Liver (tissue), 9 donors: Measurements from ENCODE around the gene BRF1. TPM values are rescaled to one million over a fixed set of nuclear protein-coding genes. Genes with fewer than 3 reads are reported as not detected.

Experiments
- DNase-seq: peaks from one replicate; pipeline ENCODE4 v3.0.0-alpha.2; 2017; ENCODE audit warnings: low spot score
- H3K27ac ChIP-seq, 2 donors: one replicate each; pipeline ENCODE4 v1.7.0; 2013; ENCODE audit warnings: inconsistent platforms in 2 of 2, low read length in 2 of 2, control low read depth in 1 of 2, low read depth in 1 of 2, mild to moderate bottlenecking in 1 of 2
- H3K27me3 ChIP-seq, 4 donors: one replicate each; pipeline versions ENCODE4 v1.6.1 to v1.7.0; 2013; ENCODE audit warnings: low read length in 3 of 4, inconsistent platforms in 1 of 4, mild to moderate bottlenecking in 1 of 4, moderate library complexity in 1 of 4; ENCODE audit not compliant: control insufficient read depth in 4 of 4, insufficient read depth in 4 of 4
- H3K36me3 ChIP-seq, 4 donors: one replicate each; pipeline versions ENCODE4 v1.6.1 to v1.7.0; 2013; ENCODE audit warnings: low read length in 3 of 4, mild to moderate bottlenecking in 3 of 4, low read depth in 1 of 4, moderate library complexity in 1 of 4; ENCODE audit not compliant: control insufficient read depth in 4 of 4, insufficient read depth in 3 of 4
- H3K4me1 ChIP-seq, 4 donors: one replicate each; pipeline versions ENCODE4 v1.6.1 to v1.7.0; 2013; ENCODE audit warnings: low read length in 3 of 4, mild to moderate bottlenecking in 3 of 4, moderate library complexity in 1 of 4; ENCODE audit not compliant: control insufficient read depth in 4 of 4, insufficient read depth in 4 of 4
- H3K4me3 ChIP-seq, 3 donors: one replicate each; pipeline versions ENCODE4 v1.6.1 to v1.7.0; 2013; ENCODE audit warnings: low read length in 3 of 3, control low read depth in 1 of 3, low read depth in 1 of 3, mild to moderate bottlenecking in 1 of 3
- H3K9ac ChIP-seq, 2 donors: one replicate each; pipeline ENCODE4 v1.7.0; 2013; ENCODE audit warnings: low read length in 2 of 2, mild to moderate bottlenecking in 2 of 2, moderate library complexity in 2 of 2, control low read depth in 1 of 2, low read depth in 1 of 2
- H3K9me3 ChIP-seq, 4 donors: one replicate each; pipeline versions ENCODE4 v1.6.1 to v1.7.0; 2013; ENCODE audit warnings: low read length in 3 of 4; ENCODE audit not compliant: control insufficient read depth in 4 of 4
- EGR1 ChIP-seq, 2 donors: IDR thresholded peaks; 2 replicates each; pipeline ENCODE4 v1.6.1; 2016 to 2018; ENCODE audit warnings: antibody characterized with exemption in 2 of 2, low read depth in 2 of 2
- FOXA1 ChIP-seq: IDR thresholded peaks from 2 replicates; pipeline ENCODE4 v1.6.1; 2016; ENCODE audit warnings: antibody characterized with exemption
- GABPA ChIP-seq, 2 donors: IDR thresholded peaks in 1 of 2; conservative IDR thresholded peaks in 1 of 2; 2 replicates each; pipeline ENCODE4 v1.6.1; 2016; ENCODE audit warnings: antibody characterized with exemption in 2 of 2, mild to moderate bottlenecking in 1 of 2, moderate library complexity in 1 of 2
- HNF4A ChIP-seq, 2 donors: conservative IDR thresholded peaks; 2 replicates each; pipeline ENCODE4 v1.6.1; 2016; ENCODE audit warnings: antibody characterized with exemption in 2 of 2, mild to moderate bottlenecking in 2 of 2
- HNF4G ChIP-seq: IDR thresholded peaks from 2 replicates; pipeline ENCODE4 v1.6.1; 2016; ENCODE audit warnings: antibody characterized with exemption
- JUND ChIP-seq, 2 donors: IDR thresholded peaks; 2 replicates each; pipeline ENCODE4 v1.6.1; 2016; ENCODE audit warnings: antibody characterized with exemption in 2 of 2
- RAD21 ChIP-seq, 2 donors: IDR thresholded peaks; 2 replicates each; pipeline ENCODE4 v1.6.1; 2016; ENCODE audit warnings: antibody characterized with exemption in 2 of 2, mild to moderate bottlenecking in 2 of 2
- RXRA ChIP-seq, 2 donors: IDR thresholded peaks; 2 replicates each; pipeline ENCODE4 v1.6.1; 2017 to 2018; ENCODE audit warnings: antibody characterized with exemption in 2 of 2, mild to moderate bottlenecking in 1 of 2
- SP1 ChIP-seq: IDR thresholded peaks from 2 replicates; pipeline ENCODE4 v1.6.1; 2018; ENCODE audit warnings: antibody characterized with exemption, mild to moderate bottlenecking
- YY1 ChIP-seq: IDR thresholded peaks from 2 replicates; pipeline ENCODE4 v1.6.1; 2016; ENCODE audit warnings: antibody characterized with exemption, mild to moderate bottlenecking
- WGBS: extraction: QIAGEN DNeasy Blood & Tissue Kit; methylation state at CpG from one replicate; pipeline ENCODE4 v1.1.7; 2013; 5-methylcytosine and 5-hydroxymethylcytosine counted together
- polyA plus RNA-seq, 2 donors: library from polyadenylated mRNA; stranded (reverse) in 1 of 2; unstranded in 1 of 2; fragments of 200-250 nt in 1 of 2; fragments of >200 nt in 1 of 2; fragmentation: Nextera tagmentation in 1 of 2; extraction: Ambion mirVana in 1 of 2; gene quantifications; one replicate each; pipeline versions ENCODE4 v1.2.1 to v1.2.3, GENCODE V29; 2013 to 2015
- total RNA-seq, 2 donors: library from RNA; depleted of rRNA; stranded (reverse); fragments of >200 nt; gene quantifications; one replicate each; pipeline ENCODE4 v1.2.3, GENCODE V29; 2014
- TF ChIP-seq, protein P1 (sequence below): IDR thresholded peaks from 2 replicates; pipeline ENCODE4 v1.6.1; 2016; ENCODE audit warnings: antibody characterized with exemption
- TF ChIP-seq, protein P2 (sequence below): IDR thresholded peaks from 2 replicates; pipeline ENCODE4 v1.6.1; 2016; ENCODE audit warnings: antibody characterized with exemption
- TF ChIP-seq, protein P3 (sequence below): IDR thresholded peaks from 2 replicates; pipeline ENCODE4 v1.6.1; 2016; ENCODE audit warnings: antibody characterized with exemption
- TF ChIP-seq, protein P4 (sequence below): IDR thresholded peaks from 2 replicates; pipeline ENCODE4 v1.6.1; 2016; ENCODE audit warnings: antibody characterized with exemption, mild to moderate bottlenecking
- TF ChIP-seq, protein P5 (sequence below): fragments of 150-350 bp; IDR thresholded peaks from 2 replicates; pipeline ENCODE4 v1.5.1; 2017; ENCODE audit warnings: improper control_type of control experiment, low read depth, low read length; ENCODE audit not compliant: missing input control
- donor health status: healthy.
- donor health status: healthy.
- donor health status: healthy.
- donor health status: healthy.
- donor health status: healthy.

The BRF1 gene
- total and polyA plus RNA-seq, 4 donors: 4.6 to 24.1 (median 10.6) TPM

DNA sequence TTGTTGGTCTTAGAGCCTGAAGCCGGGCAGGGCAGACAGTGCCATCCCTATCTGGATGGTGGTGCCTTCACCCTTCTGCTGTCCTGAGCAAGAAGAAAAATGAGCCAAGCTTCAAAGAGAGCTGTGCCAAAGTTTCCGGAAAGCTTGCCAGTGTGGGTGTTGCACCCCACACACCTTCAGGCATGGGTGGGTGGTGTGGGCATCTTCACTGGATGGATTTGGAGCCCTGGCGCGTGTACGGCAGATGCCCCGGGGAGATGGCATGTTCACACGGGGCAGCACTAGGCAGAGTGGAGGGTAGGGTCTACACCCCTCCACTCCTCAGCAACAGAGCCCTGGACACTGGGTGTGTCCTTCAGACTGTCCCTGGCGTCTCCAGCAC, 46.8 kb upstream of the BRF1 start:
- 94% methylated on average over 8 of the region's 8 CpGs for WGBS
- Histone ChIP-seq H3K4me1 (peaks cover 0 to 13% (median 2%) of the 10 kb centered on the region in 4 donors), H3K27me3 (no peaks in the 10 kb centered on the region), H3K27ac (no peak overlapping the region), H3K9ac (no peak overlapping the region), H3K9me3 (no peaks in the 10 kb centered on the region), H3K4me3 (no peak overlapping the region), H3K36me3 (peaks cover 0 to 2% (median 0%) of the 10 kb centered on the region in 4 donors)
- TF ChIP-seq EGR1 (IDR thresholded peaks at IDR 0.05; ENCODE audit: low read depth in 2 of 2) (no peak), RAD21 (IDR thresholded peaks at IDR 0.05) (no peak), HNF4G (no peak), HNF4A (conservative IDR thresholded peaks at IDR 0.05) (no peak), RXRA (IDR thresholded peaks at IDR 0.05) (no peak), YY1 (no peak), SP1 (no peak)
- TF ChIP-seq, protein P1, sequence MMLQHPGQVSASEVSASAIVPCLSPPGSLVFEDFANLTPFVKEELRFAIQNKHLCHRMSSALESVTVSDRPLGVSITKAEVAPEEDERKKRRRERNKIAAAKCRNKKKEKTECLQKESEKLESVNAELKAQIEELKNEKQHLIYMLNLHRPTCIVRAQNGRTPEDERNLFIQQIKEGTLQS: no peak
- TF ChIP-seq, protein P2, sequence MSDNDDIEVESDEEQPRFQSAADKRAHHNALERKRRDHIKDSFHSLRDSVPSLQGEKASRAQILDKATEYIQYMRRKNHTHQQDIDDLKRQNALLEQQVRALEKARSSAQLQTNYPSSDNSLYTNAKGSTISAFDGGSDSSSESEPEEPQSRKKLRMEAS: no peak
- no peak for DNase-seq

GRCh38 chr14:105346876-105347586, 46.2 kb upstream of the BRF1 start:
- Histone ChIP-seq H3K27ac (no peak overlapping the region), H3K36me3 (peaks cover 0 to 2% (median 0%) of the 10 kb centered on the region in 4 donors), H3K9ac (no peak overlapping the region), H3K4me1 (peaks cover 0 to 12% (median 1%) of the 10 kb centered on the region in 4 donors), H3K9me3 (no peaks in the 10 kb centered on the region), H3K27me3 (no peaks in the 10 kb centered on the region), H3K4me3 (no peak overlapping the region)
- no peak for TF ChIP-seq HNF4G
- no peak for TF ChIP-seq RAD21 (IDR thresholded peaks at IDR 0.05)
- TF ChIP-seq, protein P2: no peak
- no peak for TF ChIP-seq JUND (IDR thresholded peaks at IDR 0.05)
- TF ChIP-seq, protein P3, sequence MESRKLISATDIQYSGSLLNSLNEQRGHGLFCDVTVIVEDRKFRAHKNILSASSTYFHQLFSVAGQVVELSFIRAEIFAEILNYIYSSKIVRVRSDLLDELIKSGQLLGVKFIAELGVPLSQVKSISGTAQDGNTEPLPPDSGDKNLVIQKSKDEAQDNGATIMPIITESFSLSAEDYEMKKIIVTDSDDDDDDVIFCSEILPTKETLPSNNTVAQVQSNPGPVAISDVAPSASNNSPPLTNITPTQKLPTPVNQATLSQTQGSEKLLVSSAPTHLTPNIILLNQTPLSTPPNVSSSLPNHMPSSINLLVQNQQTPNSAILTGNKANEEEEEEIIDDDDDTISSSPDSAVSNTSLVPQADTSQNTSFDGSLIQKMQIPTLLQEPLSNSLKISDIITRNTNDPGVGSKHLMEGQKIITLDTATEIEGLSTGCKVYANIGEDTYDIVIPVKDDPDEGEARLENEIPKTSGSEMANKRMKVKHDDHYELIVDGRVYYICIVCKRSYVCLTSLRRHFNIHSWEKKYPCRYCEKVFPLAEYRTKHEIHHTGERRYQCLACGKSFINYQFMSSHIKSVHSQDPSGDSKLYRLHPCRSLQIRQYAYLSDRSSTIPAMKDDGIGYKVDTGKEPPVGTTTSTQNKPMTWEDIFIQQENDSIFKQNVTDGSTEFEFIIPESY: no peak
- no peak for TF ChIP-seq HNF4A (conservative IDR thresholded peaks at IDR 0.05)
- TF ChIP-seq YY1: no peak
- TF ChIP-seq GABPA (IDR thresholded peaks at IDR 0.05 in 1 of 2, conservative IDR thresholded peaks at IDR 0.05 in 1 of 2): no peak
- TF ChIP-seq, protein P4, sequence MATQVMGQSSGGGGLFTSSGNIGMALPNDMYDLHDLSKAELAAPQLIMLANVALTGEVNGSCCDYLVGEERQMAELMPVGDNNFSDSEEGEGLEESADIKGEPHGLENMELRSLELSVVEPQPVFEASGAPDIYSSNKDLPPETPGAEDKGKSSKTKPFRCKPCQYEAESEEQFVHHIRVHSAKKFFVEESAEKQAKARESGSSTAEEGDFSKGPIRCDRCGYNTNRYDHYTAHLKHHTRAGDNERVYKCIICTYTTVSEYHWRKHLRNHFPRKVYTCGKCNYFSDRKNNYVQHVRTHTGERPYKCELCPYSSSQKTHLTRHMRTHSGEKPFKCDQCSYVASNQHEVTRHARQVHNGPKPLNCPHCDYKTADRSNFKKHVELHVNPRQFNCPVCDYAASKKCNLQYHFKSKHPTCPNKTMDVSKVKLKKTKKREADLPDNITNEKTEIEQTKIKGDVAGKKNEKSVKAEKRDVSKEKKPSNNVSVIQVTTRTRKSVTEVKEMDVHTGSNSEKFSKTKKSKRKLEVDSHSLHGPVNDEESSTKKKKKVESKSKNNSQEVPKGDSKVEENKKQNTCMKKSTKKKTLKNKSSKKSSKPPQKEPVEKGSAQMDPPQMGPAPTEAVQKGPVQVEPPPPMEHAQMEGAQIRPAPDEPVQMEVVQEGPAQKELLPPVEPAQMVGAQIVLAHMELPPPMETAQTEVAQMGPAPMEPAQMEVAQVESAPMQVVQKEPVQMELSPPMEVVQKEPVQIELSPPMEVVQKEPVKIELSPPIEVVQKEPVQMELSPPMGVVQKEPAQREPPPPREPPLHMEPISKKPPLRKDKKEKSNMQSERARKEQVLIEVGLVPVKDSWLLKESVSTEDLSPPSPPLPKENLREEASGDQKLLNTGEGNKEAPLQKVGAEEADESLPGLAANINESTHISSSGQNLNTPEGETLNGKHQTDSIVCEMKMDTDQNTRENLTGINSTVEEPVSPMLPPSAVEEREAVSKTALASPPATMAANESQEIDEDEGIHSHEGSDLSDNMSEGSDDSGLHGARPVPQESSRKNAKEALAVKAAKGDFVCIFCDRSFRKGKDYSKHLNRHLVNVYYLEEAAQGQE: no peak
- TF ChIP-seq, protein P5, sequence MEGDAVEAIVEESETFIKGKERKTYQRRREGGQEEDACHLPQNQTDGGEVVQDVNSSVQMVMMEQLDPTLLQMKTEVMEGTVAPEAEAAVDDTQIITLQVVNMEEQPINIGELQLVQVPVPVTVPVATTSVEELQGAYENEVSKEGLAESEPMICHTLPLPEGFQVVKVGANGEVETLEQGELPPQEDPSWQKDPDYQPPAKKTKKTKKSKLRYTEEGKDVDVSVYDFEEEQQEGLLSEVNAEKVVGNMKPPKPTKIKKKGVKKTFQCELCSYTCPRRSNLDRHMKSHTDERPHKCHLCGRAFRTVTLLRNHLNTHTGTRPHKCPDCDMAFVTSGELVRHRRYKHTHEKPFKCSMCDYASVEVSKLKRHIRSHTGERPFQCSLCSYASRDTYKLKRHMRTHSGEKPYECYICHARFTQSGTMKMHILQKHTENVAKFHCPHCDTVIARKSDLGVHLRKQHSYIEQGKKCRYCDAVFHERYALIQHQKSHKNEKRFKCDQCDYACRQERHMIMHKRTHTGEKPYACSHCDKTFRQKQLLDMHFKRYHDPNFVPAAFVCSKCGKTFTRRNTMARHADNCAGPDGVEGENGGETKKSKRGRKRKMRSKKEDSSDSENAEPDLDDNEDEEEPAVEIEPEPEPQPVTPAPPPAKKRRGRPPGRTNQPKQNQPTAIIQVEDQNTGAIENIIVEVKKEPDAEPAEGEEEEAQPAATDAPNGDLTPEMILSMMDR: no peak
- TF ChIP-seq EGR1 (IDR thresholded peaks at IDR 0.05; ENCODE audit: low read depth in 2 of 2): no peak
- no peak for TF ChIP-seq SP1
- no peak for TF ChIP-seq FOXA1
- 92% methylated on average over 18 of the region's 18 CpGs for WGBS
- DNase-seq: no peak
